Stimulated activated naive CD8-positive, alpha-beta T cell treated with anti-CD3 and anti-CD28 coated beads, Interleukin-15, amount 100 ng/mL, for 72 hours (primary cell): ENCODE results near the gene LRRC32.

Experiments
- ATAC-seq: fragments of 150-1000 bp; cut with Tn5 transposase; 2 replicates; pipeline ENCODE4 v1.10.0; 2021; ENCODE audit warnings: mild to moderate bottlenecking, moderate library complexity
- DNase-seq, 2 donors: peaks; one replicate each; pipeline ENCODE4 v3.0.0; 2021 to 2022
- H3K27ac Mint-ChIP-seq, 2 donors: one replicate each; pipeline ENCODE4 v1.8.0; 2022; ENCODE audit warnings: mild to moderate bottlenecking in 2 of 2, mixed read lengths in 2 of 2, moderate library complexity in 2 of 2
- H3K27me3 Mint-ChIP-seq: one replicate; pipeline ENCODE4 v1.8.0; 2022; ENCODE audit warnings: mixed read lengths
- H3K4me1 Mint-ChIP-seq: one replicate; pipeline ENCODE4 v1.8.0; 2022; ENCODE audit warnings: mild to moderate bottlenecking, mixed read lengths
- H3K4me3 Mint-ChIP-seq, 2 donors: one replicate each; pipeline ENCODE4 v1.8.0; 2022; ENCODE audit warnings: mild to moderate bottlenecking in 2 of 2, mixed read lengths in 2 of 2, moderate library complexity in 1 of 2
- H3K9me3 Mint-ChIP-seq, 2 donors: one replicate each; pipeline ENCODE4 v1.8.0; 2022; ENCODE audit warnings: mixed read lengths in 2 of 2

LRRC32 gene

GRCh38 chr11:76670485-76671236, at the start of gene LRRC32:
Gene LRRC32, minus strand, starts transcription at chr11:76670747. Its CDS starts 4,793 bp downstream, at chr11:76665954.
- Mint-ChIP-seq H3K27me3 (peaks cover 31% of the 10 kb centered on the region), H3K4me3 (peak within 1 kb of the TSS; percentile 68 to 77), H3K4me1 (peaks cover 83% of the 10 kb centered on the region), H3K27ac (peak within 1 kb of the TSS in 1 of 2 donors; percentile 48), H3K9me3 (no peaks in the 10 kb centered on the region)
- DNase-seq (peak; percentile 43 to 53), ATAC-seq (peak; percentile 43)

- Mint-ChIP-seq H3K4me1 (peaks cover 15% of the 10 kb centered on the region), H3K9me3 (no peaks in the 10 kb centered on the region), H3K4me3 (no peak overlapping the region), H3K27ac (no peak overlapping the region), H3K27me3 (peaks cover 23% of the 10 kb centered on the region)
- DNase-seq (no peak), ATAC-seq (no peak)
These were observed 49.1 kb upstream of the LRRC32 start for GRCh38 chr11:76719686-76720085.

- no peak for ATAC-seq
- peaks cover 23% of the 10 kb centered on the region for H3K27me3 Mint-ChIP-seq
- no peak overlapping the region for H3K27ac Mint-ChIP-seq
- H3K4me3 Mint-ChIP-seq: no peak overlapping the region
- no peak for DNase-seq
- peaks cover 15% of the 10 kb centered on the region for H3K4me1 Mint-ChIP-seq
- no peaks in the 10 kb centered on the region for H3K9me3 Mint-ChIP-seq
These were observed 48.7 kb upstream of the LRRC32 start for GRCh38 chr11:76719281-76719680.

- no peak overlapping the region for H3K4me3 Mint-ChIP-seq
- H3K4me1 Mint-ChIP-seq: peaks cover 13% of the 10 kb centered on the region
- H3K27ac Mint-ChIP-seq: peak overlapping the region in 1 of 2 donors; percentile 27
- peaks cover 13% of the 10 kb centered on the region for H3K27me3 Mint-ChIP-seq
- no peaks in the 10 kb centered on the region for H3K9me3 Mint-ChIP-seq
- no peak for ATAC-seq
- no peak for DNase-seq
These were observed 47.3 kb upstream of the LRRC32 start for GRCh38 chr11:76717816-76718215.

GRCh38 chr11:76717369-76717768, 46.8 kb upstream of the LRRC32 start:
- H3K27ac Mint-ChIP-seq: peak overlapping the region in 1 of 2 donors; percentile 27

GRCh38 chr11:76716268-76716667, 45.7 kb upstream of the LRRC32 start:
- H3K27me3 Mint-ChIP-seq: no peaks in the 10 kb centered on the region
- H3K27ac Mint-ChIP-seq: no peak overlapping the region
- no peaks in the 10 kb centered on the region for H3K4me1 Mint-ChIP-seq
- no peak for ATAC-seq
- no peak for DNase-seq
- no peaks in the 10 kb centered on the region for H3K9me3 Mint-ChIP-seq
- no peak overlapping the region for H3K4me3 Mint-ChIP-seq

More at GRCh38 chr11:76717369-76717768, 46.8 kb upstream of the LRRC32 start:
- H3K4me1 Mint-ChIP-seq: peaks cover 9% of the 10 kb centered on the region
- H3K27me3 Mint-ChIP-seq: peaks cover 9% of the 10 kb centered on the region
- ATAC-seq: no peak
- no peak for DNase-seq
- no peak overlapping the region for H3K4me3 Mint-ChIP-seq
- no peaks in the 10 kb centered on the region for H3K9me3 Mint-ChIP-seq

GRCh38 chr11:76714493-76714892, 43.9 kb upstream of the LRRC32 start:
- ATAC-seq (no peak), DNase-seq (no peak)
- Mint-ChIP-seq H3K9me3 (no peaks in the 10 kb centered on the region), H3K4me1 (no peaks in the 10 kb centered on the region), H3K4me3 (no peak overlapping the region), H3K27me3 (no peaks in the 10 kb centered on the region), H3K27ac (no peak overlapping the region)

- H3K4me3 Mint-ChIP-seq: no peak overlapping the region
- no peaks in the 10 kb centered on the region for H3K9me3 Mint-ChIP-seq
- H3K27me3 Mint-ChIP-seq: peaks cover under 1% of the 10 kb centered on the region
- no peak for DNase-seq
- peak; percentile 33 for ATAC-seq
- H3K27ac Mint-ChIP-seq: no peak overlapping the region
- H3K4me1 Mint-ChIP-seq: no peaks in the 10 kb centered on the region
These were observed 43.0 kb upstream of the LRRC32 start for GRCh38 chr11:76713499-76713898.

- Mint-ChIP-seq H3K9me3 (no peaks in the 10 kb centered on the region), H3K27me3 (peaks cover 7% of the 10 kb centered on the region), H3K27ac (no peak overlapping the region), H3K4me1 (no peaks in the 10 kb centered on the region), H3K4me3 (no peak overlapping the region)
- no peak for ATAC-seq
- DNase-seq: no peak
These were observed 41.6 kb upstream of the LRRC32 start for GRCh38 chr11:76712125-76712524.

- H3K4me1 Mint-ChIP-seq: no peaks in the 10 kb centered on the region
- peaks cover 7% of the 10 kb centered on the region for H3K27me3 Mint-ChIP-seq
- ATAC-seq: no peak
- no peak overlapping the region for H3K4me3 Mint-ChIP-seq
- peaks cover under 1 to 8% of the 10 kb centered on the region in 2 donors for H3K9me3 Mint-ChIP-seq
- H3K27ac Mint-ChIP-seq: no peak overlapping the region
- no peak for DNase-seq
These were observed 39.2 kb upstream of the LRRC32 start for GRCh38 chr11:76709756-76710155.

- peaks cover 5 to 8% of the 10 kb centered on the region in 2 donors for H3K9me3 Mint-ChIP-seq
- H3K27ac Mint-ChIP-seq: no peak overlapping the region
- peaks cover 12% of the 10 kb centered on the region for H3K27me3 Mint-ChIP-seq
- no peak overlapping the region for H3K4me3 Mint-ChIP-seq
- ATAC-seq (no peak), DNase-seq (no peak)
- no peaks in the 10 kb centered on the region for H3K4me1 Mint-ChIP-seq
These were observed 38.6 kb upstream of the LRRC32 start for GRCh38 chr11:76708972-76709660.

GRCh38 chr11:76707293-76707825, 36.8 kb upstream of the LRRC32 start:
- ATAC-seq (no peak), DNase-seq (no peak)
- peaks cover 28% of the 10 kb centered on the region for H3K27me3 Mint-ChIP-seq
- no peaks in the 10 kb centered on the region for H3K4me1 Mint-ChIP-seq
- peaks cover 5 to 8% of the 10 kb centered on the region in 2 donors for H3K9me3 Mint-ChIP-seq
- no peak overlapping the region for H3K4me3 Mint-ChIP-seq
- H3K27ac Mint-ChIP-seq: no peak overlapping the region

- Mint-ChIP-seq H3K27ac (peak overlapping the region in 1 of 2 donors; percentile 84), H3K27me3 (peaks cover 28% of the 10 kb centered on the region), H3K9me3 (peaks cover 5 to 8% of the 10 kb centered on the region in 2 donors), H3K4me1 (no peaks in the 10 kb centered on the region), H3K4me3 (no peak overlapping the region)
- ATAC-seq: no peak
- no peak for DNase-seq
These were observed 36.1 kb upstream of the LRRC32 start for GRCh38 chr11:76706667-76707066.

GRCh38 chr11:76705826-76706225, 35.3 kb upstream of the LRRC32 start:
- Mint-ChIP-seq H3K27me3 (peaks cover 32% of the 10 kb centered on the region), H3K27ac (no peak overlapping the region), H3K4me1 (peaks cover 1% of the 10 kb centered on the region), H3K9me3 (peaks cover 5 to 8% of the 10 kb centered on the region in 2 donors), H3K4me3 (no peak overlapping the region)
- ATAC-seq: no peak
- DNase-seq: no peak

GRCh38 chr11:76704171-76704948, 33.8 kb upstream of the LRRC32 start:
- Mint-ChIP-seq H3K27me3 (peaks cover 40% of the 10 kb centered on the region), H3K9me3 (peaks cover 5 to 8% of the 10 kb centered on the region in 2 donors), H3K27ac (no peak overlapping the region), H3K4me3 (no peak overlapping the region), H3K4me1 (peaks cover 12% of the 10 kb centered on the region)
- ATAC-seq: no peak
- DNase-seq: no peak
